ENCODE results near the gene DNM3. TPM values are rescaled to one million over a fixed set of nuclear protein-coding genes. Genes with fewer than 3 reads are reported as not detected.

The DNM3 gene
- total and polyA plus RNA-seq, 2 experiments from 2014 or later = 5.2 to 12.2 TPM

DNA sequence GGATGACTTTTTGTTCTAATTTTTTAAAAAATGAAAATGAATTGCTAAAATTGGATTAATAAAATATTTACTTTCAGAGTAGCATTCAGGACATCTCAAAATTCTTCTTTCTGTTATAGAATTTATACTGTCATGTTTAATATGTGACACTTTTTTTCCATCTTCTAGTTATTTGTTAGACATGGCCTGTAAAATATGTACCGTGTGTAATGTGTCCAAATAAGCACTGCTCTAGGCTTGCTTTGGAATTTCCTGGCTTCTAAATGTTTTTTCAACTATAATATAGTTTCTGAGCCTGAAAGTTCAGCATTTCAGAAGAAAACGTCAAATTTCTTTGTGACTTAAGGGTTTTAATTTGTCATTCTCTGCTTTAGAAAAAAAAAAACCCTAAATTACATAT is 243.6 kb downstream of the DNM3 start:
- H3K27ac ChIP-seq (ENCODE audit: low read depth) = no peak overlapping the region
- Mint-ChIP-seq H3K9me3 (no peaks in the 10 kb centered on the region), H3K36me3 (ENCODE audit: low read depth) (no peaks in the 10 kb centered on the region), H3K4me1 (peaks cover 7% of the 10 kb centered on the region), H3K27ac (no peak overlapping the region), H3K27me3 (ENCODE audit: insufficient read depth, low read depth, poor library complexity) (no peaks in the 10 kb centered on the region), H3K4me3 (no peak overlapping the region)
- no peak for DNase-seq (ENCODE audit: low spot score)
- H3K27me3 ChIP-seq (ENCODE audit: insufficient read depth) = no peaks in the 10 kb centered on the region
- no peak for ATAC-seq
- H3K4me2 ChIP-seq = no peak overlapping the region
- no peaks in the 10 kb centered on the region for H3K79me2 ChIP-seq (replicated peaks; ENCODE audit: insufficient read depth)
- no peak overlapping the region for H3K4me3 ChIP-seq
- no peaks in the 10 kb centered on the region for H3K4me1 ChIP-seq (ENCODE audit: insufficient read depth)
- TF ChIP-seq, protein P1, sequence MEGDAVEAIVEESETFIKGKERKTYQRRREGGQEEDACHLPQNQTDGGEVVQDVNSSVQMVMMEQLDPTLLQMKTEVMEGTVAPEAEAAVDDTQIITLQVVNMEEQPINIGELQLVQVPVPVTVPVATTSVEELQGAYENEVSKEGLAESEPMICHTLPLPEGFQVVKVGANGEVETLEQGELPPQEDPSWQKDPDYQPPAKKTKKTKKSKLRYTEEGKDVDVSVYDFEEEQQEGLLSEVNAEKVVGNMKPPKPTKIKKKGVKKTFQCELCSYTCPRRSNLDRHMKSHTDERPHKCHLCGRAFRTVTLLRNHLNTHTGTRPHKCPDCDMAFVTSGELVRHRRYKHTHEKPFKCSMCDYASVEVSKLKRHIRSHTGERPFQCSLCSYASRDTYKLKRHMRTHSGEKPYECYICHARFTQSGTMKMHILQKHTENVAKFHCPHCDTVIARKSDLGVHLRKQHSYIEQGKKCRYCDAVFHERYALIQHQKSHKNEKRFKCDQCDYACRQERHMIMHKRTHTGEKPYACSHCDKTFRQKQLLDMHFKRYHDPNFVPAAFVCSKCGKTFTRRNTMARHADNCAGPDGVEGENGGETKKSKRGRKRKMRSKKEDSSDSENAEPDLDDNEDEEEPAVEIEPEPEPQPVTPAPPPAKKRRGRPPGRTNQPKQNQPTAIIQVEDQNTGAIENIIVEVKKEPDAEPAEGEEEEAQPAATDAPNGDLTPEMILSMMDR (conservative IDR thresholded peaks at IDR 0.05; ENCODE audit: low read depth in 2 of 2) = no peak
- TF ChIP-seq EZH2 (IDR thresholded peaks at IDR 0.05; ENCODE audit: low read depth, unreplicated experiment) (no peak), NANOG (IDR thresholded peaks at IDR 0.05; ENCODE audit: borderline replicate concordance) (no peak), POLR2AphosphoS5 (IDR thresholded peaks at IDR 0.05; ENCODE audit: low read depth) (no peak)
- TF ChIP-seq, protein P2, sequence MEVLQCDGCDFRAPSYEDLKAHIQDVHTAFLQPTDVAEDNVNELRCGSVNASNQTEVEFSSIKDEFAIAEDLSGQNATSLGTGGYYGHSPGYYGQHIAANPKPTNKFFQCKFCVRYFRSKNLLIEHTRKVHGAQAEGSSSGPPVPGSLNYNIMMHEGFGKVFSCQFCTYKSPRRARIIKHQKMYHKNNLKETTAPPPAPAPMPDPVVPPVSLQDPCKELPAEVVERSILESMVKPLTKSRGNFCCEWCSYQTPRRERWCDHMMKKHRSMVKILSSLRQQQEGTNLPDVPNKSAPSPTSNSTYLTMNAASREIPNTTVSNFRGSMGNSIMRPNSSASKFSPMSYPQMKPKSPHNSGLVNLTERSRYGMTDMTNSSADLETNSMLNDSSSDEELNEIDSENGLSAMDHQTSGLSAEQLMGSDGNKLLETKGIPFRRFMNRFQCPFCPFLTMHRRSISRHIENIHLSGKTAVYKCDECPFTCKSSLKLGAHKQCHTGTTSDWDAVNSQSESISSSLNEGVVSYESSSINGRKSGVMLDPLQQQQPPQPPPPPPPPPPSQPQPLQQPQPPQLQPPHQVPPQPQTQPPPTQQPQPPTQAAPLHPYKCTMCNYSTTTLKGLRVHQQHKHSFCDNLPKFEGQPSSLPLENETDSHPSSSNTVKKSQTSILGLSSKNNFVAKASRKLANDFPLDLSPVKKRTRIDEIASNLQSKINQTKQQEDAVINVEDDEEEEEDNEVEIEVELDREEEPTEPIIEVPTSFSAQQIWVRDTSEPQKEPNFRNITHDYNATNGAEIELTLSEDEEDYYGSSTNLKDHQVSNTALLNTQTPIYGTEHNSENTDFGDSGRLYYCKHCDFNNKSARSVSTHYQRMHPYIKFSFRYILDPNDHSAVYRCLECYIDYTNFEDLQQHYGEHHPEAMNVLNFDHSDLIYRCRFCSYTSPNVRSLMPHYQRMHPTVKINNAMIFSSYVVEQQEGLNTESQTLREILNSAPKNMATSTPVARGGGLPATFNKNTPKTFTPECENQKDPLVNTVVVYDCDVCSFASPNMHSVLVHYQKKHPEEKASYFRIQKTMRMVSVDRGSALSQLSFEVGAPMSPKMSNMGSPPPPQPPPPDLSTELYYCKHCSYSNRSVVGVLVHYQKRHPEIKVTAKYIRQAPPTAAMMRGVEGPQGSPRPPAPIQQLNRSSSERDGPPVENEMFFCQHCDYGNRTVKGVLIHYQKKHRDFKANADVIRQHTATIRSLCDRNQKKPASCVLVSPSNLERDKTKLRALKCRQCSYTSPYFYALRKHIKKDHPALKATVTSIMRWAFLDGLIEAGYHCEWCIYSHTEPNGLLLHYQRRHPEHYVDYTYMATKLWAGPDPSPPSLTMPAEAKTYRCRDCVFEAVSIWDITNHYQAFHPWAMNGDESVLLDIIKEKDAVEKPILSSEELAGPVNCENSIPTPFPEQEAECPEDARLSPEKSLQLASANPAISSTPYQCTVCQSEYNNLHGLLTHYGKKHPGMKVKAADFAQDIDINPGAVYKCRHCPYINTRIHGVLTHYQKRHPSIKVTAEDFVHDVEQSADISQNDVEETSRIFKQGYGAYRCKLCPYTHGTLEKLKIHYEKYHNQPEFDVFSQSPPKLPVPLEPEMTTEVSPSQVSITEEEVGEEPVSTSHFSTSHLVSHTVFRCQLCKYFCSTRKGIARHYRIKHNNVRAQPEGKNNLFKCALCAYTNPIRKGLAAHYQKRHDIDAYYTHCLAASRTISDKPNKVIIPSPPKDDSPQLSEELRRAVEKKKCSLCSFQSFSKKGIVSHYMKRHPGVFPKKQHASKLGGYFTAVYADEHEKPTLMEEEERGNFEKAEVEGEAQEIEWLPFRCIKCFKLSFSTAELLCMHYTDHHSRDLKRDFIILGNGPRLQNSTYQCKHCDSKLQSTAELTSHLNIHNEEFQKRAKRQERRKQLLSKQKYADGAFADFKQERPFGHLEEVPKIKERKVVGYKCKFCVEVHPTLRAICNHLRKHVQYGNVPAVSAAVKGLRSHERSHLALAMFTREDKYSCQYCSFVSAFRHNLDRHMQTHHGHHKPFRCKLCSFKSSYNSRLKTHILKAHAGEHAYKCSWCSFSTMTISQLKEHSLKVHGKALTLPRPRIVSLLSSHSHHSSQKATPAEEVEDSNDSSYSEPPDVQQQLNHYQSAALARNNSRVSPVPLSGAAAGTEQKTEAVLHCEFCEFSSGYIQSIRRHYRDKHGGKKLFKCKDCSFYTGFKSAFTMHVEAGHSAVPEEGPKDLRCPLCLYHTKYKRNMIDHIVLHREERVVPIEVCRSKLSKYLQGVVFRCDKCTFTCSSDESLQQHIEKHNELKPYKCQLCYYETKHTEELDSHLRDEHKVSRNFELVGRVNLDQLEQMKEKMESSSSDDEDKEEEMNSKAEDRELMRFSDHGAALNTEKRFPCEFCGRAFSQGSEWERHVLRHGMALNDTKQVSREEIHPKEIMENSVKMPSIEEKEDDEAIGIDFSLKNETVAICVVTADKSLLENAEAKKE (CRISPR knock-in tag; IDR thresholded peaks at IDR 0.05) = no peak
- TF ChIP-seq, protein P3, sequence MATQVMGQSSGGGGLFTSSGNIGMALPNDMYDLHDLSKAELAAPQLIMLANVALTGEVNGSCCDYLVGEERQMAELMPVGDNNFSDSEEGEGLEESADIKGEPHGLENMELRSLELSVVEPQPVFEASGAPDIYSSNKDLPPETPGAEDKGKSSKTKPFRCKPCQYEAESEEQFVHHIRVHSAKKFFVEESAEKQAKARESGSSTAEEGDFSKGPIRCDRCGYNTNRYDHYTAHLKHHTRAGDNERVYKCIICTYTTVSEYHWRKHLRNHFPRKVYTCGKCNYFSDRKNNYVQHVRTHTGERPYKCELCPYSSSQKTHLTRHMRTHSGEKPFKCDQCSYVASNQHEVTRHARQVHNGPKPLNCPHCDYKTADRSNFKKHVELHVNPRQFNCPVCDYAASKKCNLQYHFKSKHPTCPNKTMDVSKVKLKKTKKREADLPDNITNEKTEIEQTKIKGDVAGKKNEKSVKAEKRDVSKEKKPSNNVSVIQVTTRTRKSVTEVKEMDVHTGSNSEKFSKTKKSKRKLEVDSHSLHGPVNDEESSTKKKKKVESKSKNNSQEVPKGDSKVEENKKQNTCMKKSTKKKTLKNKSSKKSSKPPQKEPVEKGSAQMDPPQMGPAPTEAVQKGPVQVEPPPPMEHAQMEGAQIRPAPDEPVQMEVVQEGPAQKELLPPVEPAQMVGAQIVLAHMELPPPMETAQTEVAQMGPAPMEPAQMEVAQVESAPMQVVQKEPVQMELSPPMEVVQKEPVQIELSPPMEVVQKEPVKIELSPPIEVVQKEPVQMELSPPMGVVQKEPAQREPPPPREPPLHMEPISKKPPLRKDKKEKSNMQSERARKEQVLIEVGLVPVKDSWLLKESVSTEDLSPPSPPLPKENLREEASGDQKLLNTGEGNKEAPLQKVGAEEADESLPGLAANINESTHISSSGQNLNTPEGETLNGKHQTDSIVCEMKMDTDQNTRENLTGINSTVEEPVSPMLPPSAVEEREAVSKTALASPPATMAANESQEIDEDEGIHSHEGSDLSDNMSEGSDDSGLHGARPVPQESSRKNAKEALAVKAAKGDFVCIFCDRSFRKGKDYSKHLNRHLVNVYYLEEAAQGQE (IDR thresholded peaks at IDR 0.05; ENCODE audit: unreplicated experiment) = no peak
- H2AFZ ChIP-seq = no peak overlapping the region
- H3F3A ChIP-seq (replicated peaks; ENCODE audit: low read depth) = no peaks in the 10 kb centered on the region
- H3K9me2 ChIP-seq (ENCODE audit: insufficient read depth) = no peaks in the 10 kb centered on the region
- no peaks in the 10 kb centered on the region; the same call in 1 of the 2 replicates for H4K20me1 ChIP-seq (replicated peaks; ENCODE audit: insufficient read depth)
- H3K36me3 ChIP-seq (ENCODE audit: insufficient read depth) = no peaks in the 10 kb centered on the region
